ENCODE results near the gene THSD7A.

DNA sequence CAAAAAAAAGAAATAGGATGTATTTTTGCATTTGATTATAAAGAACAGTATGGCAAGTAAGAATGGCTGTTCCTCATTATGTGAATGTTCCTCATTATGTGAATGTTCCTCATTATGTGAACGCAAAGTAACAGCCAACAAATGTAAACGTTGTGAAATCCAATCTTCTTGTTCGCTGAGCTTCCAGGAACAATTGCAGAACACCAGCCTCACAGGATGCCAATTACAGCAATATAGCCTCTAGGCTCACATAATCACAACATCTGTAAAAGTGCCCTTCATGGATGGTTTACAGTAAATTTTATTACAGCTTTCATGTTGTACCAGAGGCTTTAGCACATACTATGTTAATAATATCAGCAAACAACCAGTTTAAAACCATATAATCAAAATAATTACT is 71.6 kb downstream of the THSD7A start:
- TF ChIP-seq EZH2 (IDR thresholded peaks at IDR 0.05; ENCODE audit: insufficient read depth, low read length): no peak
- TF ChIP-seq, protein P1, sequence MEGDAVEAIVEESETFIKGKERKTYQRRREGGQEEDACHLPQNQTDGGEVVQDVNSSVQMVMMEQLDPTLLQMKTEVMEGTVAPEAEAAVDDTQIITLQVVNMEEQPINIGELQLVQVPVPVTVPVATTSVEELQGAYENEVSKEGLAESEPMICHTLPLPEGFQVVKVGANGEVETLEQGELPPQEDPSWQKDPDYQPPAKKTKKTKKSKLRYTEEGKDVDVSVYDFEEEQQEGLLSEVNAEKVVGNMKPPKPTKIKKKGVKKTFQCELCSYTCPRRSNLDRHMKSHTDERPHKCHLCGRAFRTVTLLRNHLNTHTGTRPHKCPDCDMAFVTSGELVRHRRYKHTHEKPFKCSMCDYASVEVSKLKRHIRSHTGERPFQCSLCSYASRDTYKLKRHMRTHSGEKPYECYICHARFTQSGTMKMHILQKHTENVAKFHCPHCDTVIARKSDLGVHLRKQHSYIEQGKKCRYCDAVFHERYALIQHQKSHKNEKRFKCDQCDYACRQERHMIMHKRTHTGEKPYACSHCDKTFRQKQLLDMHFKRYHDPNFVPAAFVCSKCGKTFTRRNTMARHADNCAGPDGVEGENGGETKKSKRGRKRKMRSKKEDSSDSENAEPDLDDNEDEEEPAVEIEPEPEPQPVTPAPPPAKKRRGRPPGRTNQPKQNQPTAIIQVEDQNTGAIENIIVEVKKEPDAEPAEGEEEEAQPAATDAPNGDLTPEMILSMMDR (IDR thresholded peaks at IDR 0.05; ENCODE audit: insufficient read depth, low read depth, low read length): no peak
